HL-60/S4 treated with phorbol 12-myristate 13-acetate at 8.2 ng/mL for 4 days and 3 days (cell line): ENCODE results near the gene PRKCD.

Source experiments
- in situ Hi-C: fragments of 300-500 bp; cut with MboI; formaldehyde crosslinking; loops from 2 replicates; pipeline ENCODE4 v1.15.0; 2022; ENCODE audit warnings: low sequenced_read_pairs

PRKCD gene

DNA sequence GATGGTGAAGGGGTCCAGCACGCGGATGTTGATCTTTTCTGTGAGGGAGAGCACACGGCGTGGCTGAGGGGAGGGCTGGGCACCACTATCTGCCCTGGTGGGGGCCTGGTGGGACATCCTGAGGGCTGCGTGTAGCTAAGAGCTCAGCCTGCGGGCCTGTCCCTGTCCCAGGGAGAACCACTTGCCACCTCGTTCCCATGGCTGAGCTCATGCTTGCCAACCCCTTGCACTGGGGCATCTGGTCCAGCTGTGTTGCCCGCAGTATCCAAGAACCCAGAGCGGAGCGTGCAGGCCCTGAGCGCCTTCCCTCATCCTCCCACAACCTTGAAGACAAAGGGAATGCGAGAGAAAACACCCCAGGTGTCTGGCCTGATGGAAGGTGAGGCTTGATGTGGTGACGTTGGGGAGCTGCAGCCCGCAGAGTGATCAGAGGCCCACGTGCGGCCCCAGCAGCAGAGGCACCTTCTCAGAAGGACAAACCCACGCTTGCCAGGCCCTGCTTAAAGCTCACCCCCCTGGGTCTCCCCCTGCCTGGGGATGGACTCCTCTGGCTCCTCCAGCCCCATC is 65.9 kb downstream of the PRKCD start:
- in situ Hi-C loops = no loop called here

DNA sequence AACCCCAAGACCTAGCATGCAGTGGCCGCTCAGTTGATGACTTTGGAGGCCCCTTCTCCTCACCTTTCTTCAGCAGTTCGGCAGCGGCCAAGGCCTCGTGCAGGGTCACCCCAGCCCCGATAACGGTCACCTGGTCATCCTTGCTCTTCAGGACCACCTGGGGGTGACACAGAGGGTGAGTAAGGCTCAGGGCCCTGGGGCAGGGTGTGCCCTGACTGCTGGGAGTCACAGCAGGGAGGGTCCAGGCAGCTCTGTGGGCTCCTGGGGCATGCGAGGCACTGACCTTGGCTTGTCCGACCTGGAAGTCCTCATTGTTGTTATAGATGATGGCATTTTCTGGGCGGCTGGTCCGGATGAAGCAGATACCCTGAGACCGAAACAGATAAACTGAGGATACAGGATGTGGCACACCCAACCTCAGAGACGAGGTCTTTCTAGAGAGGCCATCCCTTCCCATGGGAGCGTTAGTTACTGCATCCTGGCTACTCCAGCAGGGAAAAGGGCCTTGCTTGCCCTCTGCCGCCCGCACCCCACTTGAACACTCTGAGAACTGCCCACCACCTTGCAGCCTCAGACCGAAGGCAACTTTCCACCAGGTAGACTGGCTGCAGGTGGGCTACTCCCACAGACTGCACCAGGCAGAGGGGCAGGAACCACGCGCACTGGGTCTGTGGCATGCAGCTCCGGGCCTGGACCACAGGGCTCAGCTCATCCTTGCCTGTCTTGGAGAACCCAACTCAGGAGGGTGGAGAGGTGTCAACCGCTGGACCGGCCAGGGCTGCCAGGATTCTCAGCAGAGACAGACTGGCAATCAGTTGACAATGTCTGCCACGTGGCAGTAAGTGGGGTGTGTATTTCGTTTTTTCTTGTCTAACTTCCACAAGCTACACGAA is 67.2 kb downstream of the PRKCD start:
- in situ Hi-C loops = no loop called here

DNA sequence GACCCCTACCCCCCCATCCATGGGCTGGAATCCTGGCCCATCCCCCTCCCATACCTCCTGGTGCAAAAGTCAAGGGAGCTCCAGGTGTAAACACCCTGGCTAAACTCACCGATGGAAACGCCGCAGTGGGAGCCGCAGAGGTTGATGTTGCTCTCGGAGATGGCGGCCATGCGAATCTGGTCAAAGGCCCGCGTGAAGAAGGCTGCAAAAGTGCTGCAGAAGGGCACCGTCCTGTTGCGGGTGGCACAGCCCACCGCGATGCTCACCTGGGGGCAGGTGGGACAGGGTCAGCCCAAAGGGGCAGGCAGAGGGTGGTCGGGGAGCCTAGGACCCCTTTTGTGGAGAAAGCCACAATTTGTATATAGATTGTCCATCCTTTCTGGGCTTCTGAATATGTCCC is 68.2 kb downstream of the PRKCD start:
- in situ Hi-C loops = no loop called here

- in situ Hi-C loops = no loop called here
Observed at GRCh38 chr3:53229606-53230005, 68.6 kb downstream of the PRKCD start.

DNA sequence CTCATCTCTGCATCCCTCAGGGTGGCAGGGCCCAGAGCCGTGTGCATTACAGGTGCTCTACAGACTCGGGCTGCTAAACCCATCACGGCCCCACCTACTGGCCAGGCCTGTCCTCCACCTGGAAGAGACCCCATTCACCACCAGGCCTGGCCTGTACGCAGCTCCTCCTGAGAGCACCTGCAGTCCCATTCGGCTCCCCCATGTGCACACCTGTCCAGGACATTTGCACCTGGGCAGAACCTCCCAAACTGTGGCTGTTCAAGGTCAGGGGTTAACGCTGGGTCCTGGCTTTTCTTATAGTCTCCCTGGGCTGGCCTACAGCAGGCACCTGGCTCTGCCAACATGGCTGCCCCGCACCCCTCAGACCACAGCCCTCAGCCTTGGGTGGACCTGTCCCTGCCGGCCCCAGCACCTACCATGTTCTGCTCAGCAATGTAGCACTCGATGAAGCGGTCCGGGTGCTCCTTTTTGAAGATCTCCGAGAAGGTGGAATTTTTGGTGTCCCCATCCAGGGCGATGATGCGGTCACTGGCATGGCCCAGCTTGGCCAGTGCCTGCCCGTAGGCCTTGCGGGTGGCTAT is 69.1 kb downstream of the PRKCD start:
- in situ Hi-C loops = no loop called here

- in situ Hi-C loops = no loop called here
Observed at GRCh38 chr3:53230789-53231188, 69.8 kb downstream of the PRKCD start.

GRCh38 chr3:53231532-53232511 is 70.8 kb downstream of the PRKCD start:
- in situ Hi-C loops = no loop called here

DNA sequence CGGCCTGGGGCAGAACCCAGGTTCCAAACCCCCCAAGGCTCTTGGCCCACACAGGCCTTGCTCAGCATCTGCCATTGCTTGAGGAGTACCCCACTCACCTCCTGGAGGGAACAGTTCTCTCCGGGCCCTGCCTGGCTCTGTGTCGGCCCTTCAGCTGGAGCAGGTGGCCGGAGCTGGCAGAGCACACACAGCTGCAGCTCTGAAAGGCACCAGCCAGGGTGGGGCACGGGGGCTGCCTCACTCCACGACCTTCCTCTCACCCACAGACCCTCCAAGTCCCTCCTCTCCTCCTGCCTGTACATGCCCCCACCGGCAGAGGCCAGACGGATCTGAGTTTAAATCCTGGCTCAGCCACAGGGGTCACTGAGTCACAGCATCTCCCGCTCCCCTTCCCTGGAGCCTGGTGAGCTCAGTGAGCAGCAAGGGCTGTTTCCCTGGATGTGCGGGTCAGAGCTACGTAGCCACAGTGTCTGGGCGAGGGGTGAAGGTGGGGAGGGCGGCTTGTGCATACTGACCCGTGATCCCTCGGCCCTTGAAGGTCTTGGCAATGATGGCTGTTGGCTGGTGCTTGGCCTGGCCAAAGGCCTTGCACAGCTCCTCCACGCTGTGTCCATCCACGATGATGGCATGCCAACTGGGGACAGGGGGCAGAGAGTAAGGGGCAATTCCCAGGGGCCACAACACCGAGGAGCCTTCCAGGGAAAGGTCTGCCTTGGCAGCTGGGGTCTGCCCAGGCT is 71.8 kb downstream of the PRKCD start:
- in situ Hi-C loops = no loop called here

- in situ Hi-C loops = no loop called here
Observed at GRCh38 chr3:53234130-53234840, 73.3 kb downstream of the PRKCD start.

DNA sequence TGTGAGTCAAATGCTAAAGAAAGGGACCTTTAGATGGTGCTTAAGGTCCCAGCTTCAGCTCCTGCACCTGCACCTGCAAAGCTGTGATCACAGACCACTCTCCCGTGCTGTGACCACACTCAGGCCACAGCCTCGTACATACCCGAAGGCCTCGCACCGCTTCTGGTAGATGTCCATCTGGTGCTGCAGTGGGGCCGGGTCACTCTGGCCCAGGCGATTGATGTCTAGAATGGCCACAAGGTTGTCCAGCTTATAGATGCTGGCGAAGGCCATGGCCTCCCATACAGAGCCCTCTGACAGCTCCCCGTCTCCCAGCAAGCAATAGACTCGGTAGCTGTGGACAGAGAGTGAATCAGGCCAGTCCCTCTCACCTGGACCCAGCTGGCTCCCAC is 73.8 kb downstream of the PRKCD start:
- in situ Hi-C loops = no loop called here

- in situ Hi-C loops = no loop called here
Observed at GRCh38 chr3:53235545-53235944, 74.5 kb downstream of the PRKCD start.

GRCh38 chr3:53236112-53236841 is 75.3 kb downstream of the PRKCD start:
- in situ Hi-C loops = no loop called here

DNA sequence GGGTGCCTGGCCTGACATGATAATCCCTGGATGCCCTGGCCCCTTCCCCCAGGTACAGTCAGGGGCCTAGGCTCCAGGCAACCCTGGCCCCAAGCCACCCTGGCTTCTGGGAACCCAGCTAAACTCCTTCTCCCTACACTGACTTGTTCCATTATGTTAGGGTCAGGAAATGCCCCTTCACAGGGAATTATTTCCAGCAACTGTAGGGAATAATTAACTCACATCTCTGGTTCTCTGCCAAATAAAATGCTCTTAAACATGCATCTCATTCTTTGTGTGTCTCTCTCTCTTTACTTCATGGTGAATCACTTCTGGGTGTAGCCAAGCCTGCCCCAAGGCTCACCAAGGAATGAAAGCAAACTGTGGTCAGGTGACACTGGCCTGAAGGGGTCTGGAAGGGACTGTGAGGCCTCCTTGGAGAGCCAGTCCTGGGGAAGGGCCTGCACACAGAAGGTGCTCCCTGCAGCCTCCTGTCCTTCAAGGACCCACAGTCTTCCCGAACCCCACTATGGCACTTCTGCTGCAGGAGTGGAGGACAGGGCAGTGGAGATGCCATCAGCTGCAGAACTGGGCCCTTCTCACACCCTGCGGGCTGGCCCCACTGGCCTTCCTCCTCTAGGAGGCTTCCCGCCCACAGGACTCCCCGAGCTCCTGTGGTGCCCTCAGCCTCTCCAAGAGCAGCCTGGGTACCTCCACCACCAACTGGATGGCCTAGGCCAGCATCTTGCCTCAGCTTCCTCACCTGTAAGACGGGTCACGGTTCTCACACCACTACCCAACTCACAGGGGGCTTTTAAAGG is 77.2 kb downstream of the PRKCD start:
- in situ Hi-C loops = no loop called here

GRCh38 chr3:53238886-53239285 is 77.9 kb downstream of the PRKCD start:
- in situ Hi-C loops = no loop called here

GRCh38 chr3:53239800-53240199 is 78.8 kb downstream of the PRKCD start:
- in situ Hi-C loops = no loop called here

DNA sequence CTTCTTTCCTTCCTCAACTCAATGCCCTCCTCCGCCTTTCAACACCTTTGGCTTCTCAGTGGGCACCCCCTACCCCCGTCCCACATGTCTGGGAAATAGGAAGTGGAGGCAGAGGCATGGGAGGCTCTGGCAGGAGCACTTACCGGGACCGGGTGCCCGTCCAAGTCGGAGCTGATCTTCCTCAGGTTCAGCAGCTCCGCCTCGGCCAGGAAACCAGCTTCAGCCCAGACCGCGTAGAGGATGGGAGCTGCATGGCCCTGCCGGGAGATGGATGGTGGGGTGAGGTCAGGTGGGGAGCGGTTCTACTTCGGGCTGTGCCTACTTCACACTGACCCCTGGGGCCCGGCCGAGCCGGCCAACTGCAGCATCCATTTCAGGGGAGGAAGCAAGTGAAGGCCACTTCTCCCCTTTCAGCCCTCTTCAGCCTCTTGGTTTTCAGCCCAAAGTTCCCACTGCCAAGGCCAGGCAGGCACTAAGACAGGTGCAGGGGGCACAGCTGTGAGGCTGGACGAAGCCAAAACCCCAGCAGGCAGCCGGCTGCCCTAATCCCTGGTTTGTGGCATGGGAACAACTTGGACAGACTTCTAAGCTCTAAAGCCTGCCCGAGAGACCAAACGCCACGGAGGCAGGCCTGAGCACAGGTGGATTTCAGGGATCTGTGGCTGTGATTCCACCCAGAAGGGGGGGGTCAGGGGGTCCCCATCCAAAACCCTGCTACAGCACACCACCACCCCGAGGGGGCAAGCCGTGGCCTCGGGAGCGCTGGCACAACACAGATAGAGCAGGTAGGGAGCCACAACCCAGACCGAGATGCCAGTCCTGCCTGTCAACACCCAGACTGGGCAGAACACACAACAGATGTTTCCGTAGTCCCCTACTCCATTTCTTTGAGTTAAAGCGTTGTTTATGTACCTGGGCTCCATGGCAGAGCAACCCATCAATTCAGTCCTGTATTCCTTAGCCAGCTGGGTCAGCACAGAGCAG is 80.3 kb downstream of the PRKCD start:
- in situ Hi-C loops = no loop called here

GRCh38 chr3:53242155-53242554 is 81.1 kb downstream of the PRKCD start:
- in situ Hi-C loops = no loop called here
